Transverse colon (tissue), 4 donors: ENCODE results near the gene UROC1. TPM values are rescaled to one million over a fixed set of nuclear protein-coding genes. Genes with fewer than 3 reads are reported as not detected.

ENCODE experiments used
- DNase-seq: peaks from one replicate; pipeline ENCODE4 v3.0.0-alpha.2; 2019
- H3K27ac ChIP-seq, 4 donors: fragments of 200-600 bp; sonication (generic); 2 replicates each; pipeline ENCODE4 v1.5.1; 2016 to 2018; ENCODE audit warnings: inconsistent platforms in 4 of 4
- H3K27me3 ChIP-seq: fragments of 200-600 bp; sonication (generic); 2 replicates; pipeline ENCODE4 v1.5.1; 2017; ENCODE audit warnings: inconsistent platforms
- H3K36me3 ChIP-seq, 4 donors: fragments of 200-600 bp; sonication (generic); 2 replicates each; pipeline ENCODE4 v1.5.1; 2017 to 2019; ENCODE audit warnings: inconsistent platforms in 4 of 4
- H3K4me1 ChIP-seq, 4 donors: fragments of 200-600 bp; sonication (generic); 2 replicates each; pipeline ENCODE4 v1.5.1; 2017 to 2020; ENCODE audit warnings: inconsistent platforms in 4 of 4
- H3K4me3 ChIP-seq, 4 donors: fragments of 200-600 bp; sonication (generic); 1 replicate in 1 of 4; 2 replicates in 3 of 4; pipeline versions ENCODE4 v1.5.1 to v1.6.1; 2017 to 2019; ENCODE audit warnings: inconsistent platforms in 4 of 4
- H3K9me3 ChIP-seq, 2 donors: fragments of 200-600 bp; sonication (generic); 2 replicates each; pipeline ENCODE4 v1.5.1; 2017 to 2019; ENCODE audit warnings: inconsistent platforms in 2 of 2
- CTCF ChIP-seq, 5 experiments: fragments of 200-600 bp in 3 of 5; fragments of 450-650 bp in 2 of 5; sonication (generic) in 3 of 5; IDR thresholded peaks; 1 replicate in 2 of 5; 2 replicates in 3 of 5; pipeline ENCODE4 v1.5.1; 2016 to 2017; ENCODE audit warnings: antibody characterized with exemption in 5 of 5, inconsistent platforms in 3 of 5, mild to moderate bottlenecking in 2 of 5, moderate library complexity in 1 of 5
- EP300 ChIP-seq: sonication (generic); formaldehyde crosslinking; IDR thresholded peaks from one replicate; pipeline ENCODE4 v1.6.1; 2017; ENCODE audit warnings: antibody characterized with exemption, low read depth
- POLR2A ChIP-seq: fragments of 450-650 bp; IDR thresholded peaks from one replicate; pipeline ENCODE4 v1.6.1; 2016; ENCODE audit warnings: antibody characterized with exemption, mild to moderate bottlenecking, moderate library complexity
- POLR2AphosphoS5 ChIP-seq, 3 donors: sonication (generic); formaldehyde crosslinking; IDR thresholded peaks; one replicate each; pipeline ENCODE4 v1.6.1; 2016; ENCODE audit warnings: antibody characterized with exemption in 3 of 3
- WGBS, 2 donors: methylation state at CpG; one replicate each; pipeline ENCODE4 v1.1.5; 2018; ENCODE audit warnings: low coverage in 1 of 2; 5-methylcytosine and 5-hydroxymethylcytosine counted together
- in situ Hi-C, 4 donors: fragments of 200-750 bp; cut with MboI; loops; one replicate each; pipeline versions ENCODE4 v1.15.0 to v1.15.1; 2017; ENCODE audit warnings: low sequenced_read_pairs in 3 of 4, low pct_ligation_motif_present in 1 of 4, low pct_unique_long_range_greater_than_20kb in 1 of 4
- intact Hi-C: fragments of 100-400 bp; cut with DNase I; formaldehyde crosslinking; loops from one replicate; pipeline ENCODE4 v1.15.1; 2023; ENCODE audit warnings: low total_unique reads
- total RNA-seq, 4 donors: library from RNA; depleted of rRNA; stranded (reverse); fragments of >200 nt; gene quantifications; one replicate each; pipeline ENCODE4 v1.1.0, GENCODE V29; 2016

UROC1 gene
- total RNA-seq, 4 donors from 2014 or later: not detected

GRCh38 chr3:126519506-126520455, 2.2 kb upstream of the UROC1 start:
- in situ Hi-C loops: no loop called here
- intact Hi-C loops: no loop called here
- Histone ChIP-seq H3K4me3 (no peak overlapping the region), H3K4me1 (peaks cover 4 to 15% (median 11%) of the 10 kb centered on the region in 4 donors), H3K27me3 (peaks cover 18% of the 10 kb centered on the region), H3K36me3 (no peaks in the 10 kb centered on the region), H3K9me3 (no peaks in the 10 kb centered on the region), H3K27ac (no peak overlapping the region)
- TF ChIP-seq EP300 (no peak), CTCF (IDR thresholded peaks at IDR 0.05) (no peak), POLR2A (no peak), POLR2AphosphoS5 (IDR thresholded peaks at IDR 0.05) (no peak)
- no peak for DNase-seq
- 57 to 84% methylated on average over 1 to 10 of the region's 10 CpGs for WGBS, 2 donors

- Histone ChIP-seq H3K9me3 (no peaks in the 10 kb centered on the region), H3K27me3 (peaks cover 10% of the 10 kb centered on the region), H3K4me1 (peaks cover 0 to 7% (median 2%) of the 10 kb centered on the region in 4 donors), H3K27ac (no peak overlapping the region), H3K4me3 (no peak overlapping the region), H3K36me3 (no peaks in the 10 kb centered on the region)
- DNase-seq: no peak
- TF ChIP-seq EP300: no peak
- TF ChIP-seq CTCF (IDR thresholded peaks at IDR 0.05): no peak
- TF ChIP-seq POLR2A: no peak
- no peak for TF ChIP-seq POLR2AphosphoS5 (IDR thresholded peaks at IDR 0.05)
- intact Hi-C loops (no loop called here), in situ Hi-C loops (no loop called here)
- 56% methylated on average over 4 of the region's 4 CpGs; no CpG with 5 or more reads in 1 of the 2 donors for WGBS, 2 donors
These were observed 1.2 kb upstream of the UROC1 start for GRCh38 chr3:126518779-126519177.

GRCh38 chr3:126517986-126518778, 609 bp upstream of the UROC1 start:
- Histone ChIP-seq H3K4me1 (peaks cover 0 to 1% (median 0%) of the 10 kb centered on the region in 4 donors), H3K27ac (no peak overlapping the region), H3K4me3 (no peak overlapping the region), H3K36me3 (no peaks in the 10 kb centered on the region), H3K9me3 (no peaks in the 10 kb centered on the region), H3K27me3 (peaks cover 5% of the 10 kb centered on the region)
- intact Hi-C loops: no loop called here
- WGBS, 2 donors: 80% methylated on average over 13 of the region's 15 CpGs; no CpG with 5 or more reads in 1 of the 2 donors
- no peak for DNase-seq
- in situ Hi-C loops: no loop called here
- no peak for TF ChIP-seq POLR2AphosphoS5 (IDR thresholded peaks at IDR 0.05)
- TF ChIP-seq POLR2A: no peak
- TF ChIP-seq EP300: no peak
- no peak for TF ChIP-seq CTCF (IDR thresholded peaks at IDR 0.05)

GRCh38 chr3:126516936-126517290, 660 bp downstream of the UROC1 start:
- in situ Hi-C loops: no loop called here
- Histone ChIP-seq H3K27me3 (no peaks in the 10 kb centered on the region), H3K4me1 (no peaks in the 10 kb centered on the region), H3K9me3 (no peaks in the 10 kb centered on the region), H3K4me3 (no peak overlapping the region), H3K36me3 (no peaks in the 10 kb centered on the region), H3K27ac (no peak overlapping the region)
- WGBS, 2 donors: 67 to 80% methylated on average over 1 to 9 of the region's 9 CpGs
- intact Hi-C loops: no loop called here
- DNase-seq: no peak
- no peak for TF ChIP-seq POLR2AphosphoS5 (IDR thresholded peaks at IDR 0.05)
- TF ChIP-seq EP300: no peak
- TF ChIP-seq CTCF (IDR thresholded peaks at IDR 0.05): no peak
- no peak for TF ChIP-seq POLR2A
